Neural progenitor cell (in vitro differentiated cells): ENCODE measurements around the gene LPAR6.

Experiments used
- EZH2 ChIP-seq: fragments of 200-600 bp; sonication (generic); IDR thresholded peaks from 2 replicates; pipeline ENCODE4 v1.6.1; 2017; ENCODE audit warnings: antibody characterized with exemption, mild to moderate bottlenecking, moderate library complexity
- EZH2phosphoT487 ChIP-seq: fragments of 200-600 bp; sonication (generic); IDR thresholded peaks from 2 replicates; pipeline ENCODE4 v1.6.1; 2017; ENCODE audit warnings: antibody characterized with exemption
- TF ChIP-seq, protein P1 (sequence below): fragments of 200-600 bp; sonication (generic); IDR thresholded peaks from 2 replicates; pipeline ENCODE4 v1.5.1; 2017; ENCODE audit warnings: antibody characterized with exemption, mild to moderate bottlenecking

DNA sequence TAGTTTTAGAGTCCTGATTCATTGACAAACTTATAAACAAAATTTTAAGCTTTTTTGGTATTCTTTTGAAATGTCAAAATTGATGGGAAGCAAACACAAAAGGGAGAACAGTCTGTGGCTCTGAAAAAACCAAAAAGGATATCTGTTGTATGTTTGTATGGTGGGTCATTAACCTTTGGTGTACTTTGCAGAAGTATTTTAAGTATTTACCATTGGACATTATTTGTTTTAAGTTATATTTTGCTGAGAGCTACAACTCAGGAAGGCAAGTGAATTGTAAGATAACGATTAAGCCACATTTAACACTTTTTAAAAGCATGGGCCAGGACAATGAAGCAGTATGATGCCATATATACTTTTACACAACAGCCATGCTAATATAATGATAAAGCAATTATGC lies 15.2 kb downstream of the LPAR6 start:
- TF ChIP-seq, protein P1, sequence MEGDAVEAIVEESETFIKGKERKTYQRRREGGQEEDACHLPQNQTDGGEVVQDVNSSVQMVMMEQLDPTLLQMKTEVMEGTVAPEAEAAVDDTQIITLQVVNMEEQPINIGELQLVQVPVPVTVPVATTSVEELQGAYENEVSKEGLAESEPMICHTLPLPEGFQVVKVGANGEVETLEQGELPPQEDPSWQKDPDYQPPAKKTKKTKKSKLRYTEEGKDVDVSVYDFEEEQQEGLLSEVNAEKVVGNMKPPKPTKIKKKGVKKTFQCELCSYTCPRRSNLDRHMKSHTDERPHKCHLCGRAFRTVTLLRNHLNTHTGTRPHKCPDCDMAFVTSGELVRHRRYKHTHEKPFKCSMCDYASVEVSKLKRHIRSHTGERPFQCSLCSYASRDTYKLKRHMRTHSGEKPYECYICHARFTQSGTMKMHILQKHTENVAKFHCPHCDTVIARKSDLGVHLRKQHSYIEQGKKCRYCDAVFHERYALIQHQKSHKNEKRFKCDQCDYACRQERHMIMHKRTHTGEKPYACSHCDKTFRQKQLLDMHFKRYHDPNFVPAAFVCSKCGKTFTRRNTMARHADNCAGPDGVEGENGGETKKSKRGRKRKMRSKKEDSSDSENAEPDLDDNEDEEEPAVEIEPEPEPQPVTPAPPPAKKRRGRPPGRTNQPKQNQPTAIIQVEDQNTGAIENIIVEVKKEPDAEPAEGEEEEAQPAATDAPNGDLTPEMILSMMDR = no peak
- no peak for TF ChIP-seq EZH2
- TF ChIP-seq EZH2phosphoT487 = no peak
